Osteoblast (primary cell): Measurements from ENCODE around the gene TNFAIP8L1. TPM values are rescaled to one million over a fixed set of nuclear protein-coding genes. Genes with fewer than 3 reads are reported as not detected.

Experiments used
- DNase-seq: peaks from one replicate; pipeline ENCODE4 v3.0.0; 2011; ENCODE audit warnings: low spot score, mixed read lengths; ENCODE audit not compliant: insufficient read length; ENCODE audit errors: missing footprints
- H2AFZ ChIP-seq: 2 replicates; pipeline ENCODE4 v1.6.0; 2011; ENCODE audit warnings: mild to moderate bottlenecking, low read length
- H3K27ac ChIP-seq: 2 replicates; pipeline ENCODE4 v1.5.1; 2011; ENCODE audit warnings: mild to moderate bottlenecking, low read depth, low read length, moderate library complexity
- H3K27me3 ChIP-seq: 2 replicates; pipeline ENCODE4 v1.6.0; 2012; ENCODE audit warnings: mild to moderate bottlenecking, control low read depth, inconsistent platforms, low read length, moderate library complexity; ENCODE audit not compliant: insufficient read depth
- H3K36me3 ChIP-seq: 2 replicates; pipeline ENCODE4 v1.5.1; 2011; ENCODE audit warnings: mild to moderate bottlenecking, low read length, control low read depth, moderate library complexity; ENCODE audit not compliant: insufficient read depth
- H3K4me1 ChIP-seq: 2 replicates; pipeline ENCODE4 v1.5.1; 2011; ENCODE audit warnings: mild to moderate bottlenecking, low read length, control low read depth, moderate library complexity; ENCODE audit not compliant: insufficient read depth
- H3K4me2 ChIP-seq: 2 replicates; pipeline ENCODE4 v1.6.0; 2011; ENCODE audit warnings: mild to moderate bottlenecking, low read length; ENCODE audit not compliant: insufficient read depth
- H3K4me3 ChIP-seq: fragments of 200-600 bp; sonication (generic); 3 replicates; pipeline ENCODE4 v1.5.1; 2012; ENCODE audit warnings: mild to moderate bottlenecking, low read length, inconsistent platforms; ENCODE audit not compliant: insufficient read depth
- H3K79me2 ChIP-seq: 2 replicates; pipeline ENCODE4 v1.6.0; 2012; ENCODE audit warnings: mild to moderate bottlenecking, low read length, control low read depth, inconsistent platforms; ENCODE audit not compliant: insufficient read depth
- H3K9me3 ChIP-seq: 2 replicates; pipeline ENCODE4 v1.5.1; 2011; ENCODE audit warnings: low read depth, low read length, control low read depth
- H4K20me1 ChIP-seq: 2 replicates; pipeline ENCODE4 v1.6.0; 2012; ENCODE audit warnings: mild to moderate bottlenecking, low read length, control low read depth; ENCODE audit not compliant: insufficient read depth
- total RNA-seq: library from RNA; depleted of rRNA; stranded (reverse); fragments of >200 nt; gene quantifications from 2 replicates; pipeline ENCODE4 v1.2.3, GENCODE V29; 2012
- TF ChIP-seq, protein P1 (sequence below): IDR thresholded peaks from 2 replicates; pipeline ENCODE4 v1.5.1; 2011; ENCODE audit warnings: mild to moderate bottlenecking, low read depth, low read length, moderate library complexity; ENCODE audit errors: extremely low read depth

The TNFAIP8L1 gene
- total RNA-seq: 1.8 TPM in 2 replicates

DNA sequence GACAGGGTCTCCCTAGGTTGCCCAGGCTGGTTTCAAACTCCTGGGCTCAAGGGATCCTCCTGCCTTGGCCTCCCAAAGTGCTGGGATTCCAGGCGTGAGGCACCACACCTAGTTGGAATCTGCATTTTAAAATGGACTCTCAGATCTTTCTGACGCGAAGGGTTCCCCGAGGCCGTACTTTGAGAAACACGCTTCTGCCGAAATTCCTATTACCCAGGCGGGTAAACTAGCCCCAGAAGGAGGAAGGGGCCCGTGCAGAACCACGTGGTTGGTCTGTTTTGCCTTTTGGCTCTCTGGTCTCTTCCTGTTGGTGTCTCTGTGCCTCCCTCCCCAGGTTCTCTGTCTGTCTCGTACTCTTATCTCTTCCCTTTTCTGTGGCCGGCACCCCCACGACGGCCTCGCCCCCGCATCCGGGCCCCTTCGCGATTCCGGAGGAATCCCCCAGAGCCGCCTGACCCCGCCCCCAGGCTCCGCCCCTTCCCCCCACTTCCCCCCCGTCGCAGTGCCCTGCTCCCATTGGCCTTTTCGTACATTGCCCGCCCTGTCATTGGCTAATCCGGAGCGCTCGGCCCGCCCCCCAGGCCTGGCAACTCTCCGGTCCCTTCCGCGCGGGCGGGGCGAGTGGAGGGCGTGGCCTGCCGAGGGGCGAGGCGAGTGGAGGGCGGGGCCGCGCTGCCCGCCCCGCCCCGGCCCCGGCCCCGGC, at the start of gene TNFAIP8L1:
TNFAIP8L1 (plus strand) TSS at position 689 of the 703 bp plus-strand sequence. CDS start 12,354 bp downstream, outside the sequence.
- H3K27me3 ChIP-seq: no peaks in the 10 kb centered on the region
- peak within 1 kb of the TSS; percentile 91 for H2AFZ ChIP-seq
- H3K4me2 ChIP-seq: peak within 1 kb of the TSS; percentile 95
- no peaks in the 10 kb centered on the region for H4K20me1 ChIP-seq
- H3K4me1 ChIP-seq: peaks cover 34% of the 10 kb centered on the region
- TF ChIP-seq, protein P1, sequence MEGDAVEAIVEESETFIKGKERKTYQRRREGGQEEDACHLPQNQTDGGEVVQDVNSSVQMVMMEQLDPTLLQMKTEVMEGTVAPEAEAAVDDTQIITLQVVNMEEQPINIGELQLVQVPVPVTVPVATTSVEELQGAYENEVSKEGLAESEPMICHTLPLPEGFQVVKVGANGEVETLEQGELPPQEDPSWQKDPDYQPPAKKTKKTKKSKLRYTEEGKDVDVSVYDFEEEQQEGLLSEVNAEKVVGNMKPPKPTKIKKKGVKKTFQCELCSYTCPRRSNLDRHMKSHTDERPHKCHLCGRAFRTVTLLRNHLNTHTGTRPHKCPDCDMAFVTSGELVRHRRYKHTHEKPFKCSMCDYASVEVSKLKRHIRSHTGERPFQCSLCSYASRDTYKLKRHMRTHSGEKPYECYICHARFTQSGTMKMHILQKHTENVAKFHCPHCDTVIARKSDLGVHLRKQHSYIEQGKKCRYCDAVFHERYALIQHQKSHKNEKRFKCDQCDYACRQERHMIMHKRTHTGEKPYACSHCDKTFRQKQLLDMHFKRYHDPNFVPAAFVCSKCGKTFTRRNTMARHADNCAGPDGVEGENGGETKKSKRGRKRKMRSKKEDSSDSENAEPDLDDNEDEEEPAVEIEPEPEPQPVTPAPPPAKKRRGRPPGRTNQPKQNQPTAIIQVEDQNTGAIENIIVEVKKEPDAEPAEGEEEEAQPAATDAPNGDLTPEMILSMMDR: no peak
- peaks cover 7% of the 10 kb centered on the region for H3K79me2 ChIP-seq
- H3K9me3 ChIP-seq: no peaks in the 10 kb centered on the region
- no peaks in the 10 kb centered on the region for H3K36me3 ChIP-seq
- peak within 1 kb of the TSS; percentile 31 for H3K27ac ChIP-seq
- H3K4me3 ChIP-seq: peak within 1 kb of the TSS; percentile 87
- DNase-seq: peak; percentile 100

DNA sequence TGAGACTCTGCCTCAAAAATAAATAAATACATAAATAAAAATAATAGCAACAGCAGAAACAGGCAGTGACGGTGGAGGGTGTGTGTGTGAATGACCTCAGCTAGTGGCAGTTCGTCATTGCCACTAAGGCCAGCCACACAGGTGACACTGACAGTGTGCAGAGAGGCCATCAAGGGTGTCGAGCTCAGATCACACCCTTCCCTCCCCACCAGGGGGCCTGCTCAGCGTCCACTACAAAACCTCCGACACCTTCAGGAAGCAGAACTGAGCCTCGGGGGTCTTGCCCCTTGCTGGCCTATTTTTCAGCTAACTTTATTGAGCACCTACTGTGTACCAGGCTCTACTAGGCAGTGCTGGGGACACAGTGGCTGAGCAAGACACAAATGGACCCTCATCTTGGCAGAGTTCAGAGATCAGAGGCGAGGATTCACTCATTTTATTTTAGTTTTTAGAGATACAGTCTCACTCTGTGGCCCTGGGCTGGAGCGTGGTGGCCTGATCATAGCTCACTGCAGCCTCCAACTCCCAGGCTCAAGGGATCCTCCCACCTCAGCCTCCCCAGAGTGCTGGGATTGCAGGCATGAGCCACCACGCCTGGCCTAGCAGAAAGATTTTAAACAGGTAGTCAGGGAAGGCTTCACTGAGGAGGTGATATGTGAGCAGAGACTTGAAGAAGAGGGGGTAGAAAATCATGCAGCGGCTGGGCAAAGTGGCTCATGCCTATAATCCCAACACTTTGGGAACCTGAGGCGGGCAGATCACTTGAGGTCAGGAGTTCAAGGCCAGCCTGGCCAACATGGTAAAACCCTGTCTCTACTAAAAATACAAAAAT, 49.5 kb upstream of the TNFAIP8L1 start:
- TF ChIP-seq, protein P1: peak; percentile 38
- no peaks in the 10 kb centered on the region for H3K4me1 ChIP-seq
- H4K20me1 ChIP-seq: no peaks in the 10 kb centered on the region
- no peaks in the 10 kb centered on the region for H3K9me3 ChIP-seq
- DNase-seq: peak; percentile 31
- no peak overlapping the region for H3K4me2 ChIP-seq
- peaks cover 21% of the 10 kb centered on the region for H3K27me3 ChIP-seq
- H3K4me3 ChIP-seq: no peak overlapping the region
- H2AFZ ChIP-seq: no peak overlapping the region
- no peaks in the 10 kb centered on the region for H3K79me2 ChIP-seq
- no peak overlapping the region for H3K27ac ChIP-seq
- H3K36me3 ChIP-seq: no peaks in the 10 kb centered on the region

DNA sequence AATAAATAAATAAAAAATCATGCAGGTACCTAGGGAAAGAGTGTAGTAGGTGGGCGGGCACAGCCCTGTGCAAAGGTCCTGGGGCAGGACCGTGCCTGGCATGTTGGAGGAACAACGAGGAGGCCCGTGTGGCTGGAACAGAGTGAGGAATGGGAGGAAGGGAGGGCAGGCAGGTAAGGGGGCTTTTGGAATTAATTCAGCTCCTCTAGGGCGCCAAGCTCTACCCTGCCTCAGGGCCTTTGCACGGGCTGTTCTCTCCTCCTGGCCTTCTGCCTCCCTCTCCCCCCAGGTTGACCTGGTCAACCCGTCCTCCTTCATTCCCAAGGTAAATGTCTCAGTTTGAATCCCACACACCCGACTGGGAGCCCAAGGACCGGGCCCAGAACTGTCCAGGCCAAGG, 48.8 kb upstream of the TNFAIP8L1 start:
- TF ChIP-seq, protein P1: no peak
- DNase-seq: peak; percentile 14
- Histone ChIP-seq H3K4me2 (no peak overlapping the region), H3K4me3 (no peak overlapping the region), H3K4me1 (no peaks in the 10 kb centered on the region), H2AFZ (no peak overlapping the region), H3K79me2 (no peaks in the 10 kb centered on the region), H3K27ac (no peak overlapping the region), H4K20me1 (no peaks in the 10 kb centered on the region), H3K36me3 (no peaks in the 10 kb centered on the region), H3K9me3 (no peaks in the 10 kb centered on the region), H3K27me3 (peaks cover 13% of the 10 kb centered on the region)

DNA sequence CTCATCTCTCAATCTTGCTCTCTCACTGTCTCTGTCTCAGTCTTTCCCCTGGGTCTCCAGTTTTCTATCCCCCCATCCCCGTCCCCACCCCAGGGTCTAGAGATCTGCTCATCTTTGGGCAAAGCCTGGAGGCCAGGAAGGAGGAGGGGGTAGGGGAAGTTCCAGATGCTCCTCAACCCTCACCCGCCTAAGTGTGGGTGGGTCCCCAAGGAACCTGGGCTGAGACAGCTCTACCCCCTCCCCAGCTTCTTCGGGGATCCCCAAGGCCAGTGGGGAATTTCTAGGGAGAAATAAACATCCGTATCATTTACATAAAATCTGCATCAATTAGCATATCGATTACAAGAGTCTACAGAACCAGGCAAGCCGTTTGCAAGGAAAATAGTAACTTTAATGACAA, 48.0 kb upstream of the TNFAIP8L1 start:
- Histone ChIP-seq H3K4me1 (no peaks in the 10 kb centered on the region), H3K27me3 (peaks cover 7% of the 10 kb centered on the region), H3K9me3 (no peaks in the 10 kb centered on the region), H3K79me2 (no peaks in the 10 kb centered on the region), H3K4me3 (no peak overlapping the region), H3K4me2 (no peak overlapping the region), H3K27ac (no peak overlapping the region), H4K20me1 (no peaks in the 10 kb centered on the region), H2AFZ (no peak overlapping the region), H3K36me3 (no peaks in the 10 kb centered on the region)
- peak; percentile 38 for DNase-seq
- TF ChIP-seq, protein P1: no peak
